ENCODE measurements around the gene CDC42BPB.
"Not testable (repeated sequence)": the region's sequence is repeated elsewhere in the genome, so short reads cannot be mapped to it uniquely, and the experiment has no call there.

- not testable (repeated sequence) for TF ChIP-seq EZH2 (optimal IDR thresholded peaks at IDR 0.05; ENCODE audit: low read depth, low read length); CTCF (IDR thresholded peaks at IDR 0.05; ENCODE audit: low read length); EZH2phosphoT487 (IDR thresholded peaks at IDR 0.05; ENCODE audit: low read length)
Measured at GRCh38 chr14:102926840-102927239, 130.5 kb downstream of the CDC42BPB start.
